NCI-H748 treated with DMSO at 0.1 percent for 48 hours (cell line): Measurements from ENCODE around the gene MYH10.

Experiments
- DNase-seq: peaks from one replicate; lab custom pipeline; 2025; lab: John Stamatoyannopoulos, UW

MYH10 gene

GRCh38 chr17:8609910-8610309 lies 20.6 kb downstream of the MYH10 start:
- DNase-seq, result no peak

GRCh38 chr17:8608001-8608400 lies 22.5 kb downstream of the MYH10 start:
- DNase-seq, result no peak

- DNase-seq, result no peak
Observed at GRCh38 chr17:8606401-8606800, 24.1 kb downstream of the MYH10 start.

GRCh38 chr17:8602679-8603078 lies 27.8 kb downstream of the MYH10 start:
- DNase-seq, result no peak

GRCh38 chr17:8599351-8600011 lies 31.0 kb downstream of the MYH10 start:
- no peak for DNase-seq

GRCh38 chr17:8598913-8599312 lies 31.6 kb downstream of the MYH10 start:
- no peak for DNase-seq

GRCh38 chr17:8593830-8594229 lies 36.7 kb downstream of the MYH10 start:
- DNase-seq, result no peak

- no peak for DNase-seq
Observed at GRCh38 chr17:8593276-8593675, 37.2 kb downstream of the MYH10 start.

- DNase-seq, result no peak
Observed at GRCh38 chr17:8588877-8589554, 41.5 kb downstream of the MYH10 start.

- DNase-seq, result no peak
Observed at GRCh38 chr17:8586766-8587165, 43.8 kb downstream of the MYH10 start.

GRCh38 chr17:8585911-8586310 lies 44.6 kb downstream of the MYH10 start:
- no peak for DNase-seq

GRCh38 chr17:8583954-8584353 lies 46.6 kb downstream of the MYH10 start:
- DNase-seq, result no peak

GRCh38 chr17:8580952-8581658 lies 49.4 kb downstream of the MYH10 start:
- no peak for DNase-seq

- no peak for DNase-seq
Observed at GRCh38 chr17:8577868-8578267, 52.7 kb downstream of the MYH10 start.

- DNase-seq, result no peak
Observed at GRCh38 chr17:8576559-8577294, 53.8 kb downstream of the MYH10 start.

- DNase-seq, result no peak
Observed at GRCh38 chr17:8574687-8575086, 55.8 kb downstream of the MYH10 start.

- DNase-seq, result no peak
Observed at GRCh38 chr17:8572764-8573163, 57.8 kb downstream of the MYH10 start.

GRCh38 chr17:8563981-8564602 lies 66.4 kb downstream of the MYH10 start:
- no peak for DNase-seq

GRCh38 chr17:8563024-8563776 lies 67.3 kb downstream of the MYH10 start:
- no peak for DNase-seq

GRCh38 chr17:8558144-8558543 lies 72.4 kb downstream of the MYH10 start:
- DNase-seq, result no peak

- no peak for DNase-seq
Observed at GRCh38 chr17:8557176-8557806, 73.2 kb downstream of the MYH10 start.
